ENCODE results near the gene HSP90AB1.
A peak's percentile ranks its signal among the peaks of the same experiment; 100 is the strongest.

The HSP90AB1 gene

GRCh38 chr6:44246663-44247337 is at the start of gene HSP90AB1 (continued):
- TF ChIP-seq PRDM4 (tag by site-specific recombination; IDR thresholded peaks at IDR 0.05) (peak; percentile 89), SP7 (tag by site-specific recombination; IDR thresholded peaks at IDR 0.05) (peak; percentile 86; the same call in 1 of the 2 replicates), ZBTB20 (tag by site-specific recombination; IDR thresholded peaks at IDR 0.05) (peak; percentile 31; the same call in 1 of the 2 replicates)

GRCh38 chr6:44198684-44199083 is 48.2 kb upstream of the HSP90AB1 start:
- CTCF ChIA-PET = interaction anchor here (0.6 kb wide), 2 partner anchors 9 to 60 kb away, joined by 3 to 5 read pairs; no protein-coding TSS in a partner anchor
- no peak overlapping the region for H3K4me3 ChIP-seq (ENCODE audit: low read depth, low read length)
- no peaks in the 10 kb centered on the region for H3K4me1 ChIP-seq (ENCODE audit: control insufficient read depth, insufficient read depth, low read length)
- H3K36me3 ChIP-seq (ENCODE audit: control insufficient read depth in 2 of 2, insufficient read depth in 1 of 2, low read length in 2 of 2) = no peaks in the 10 kb centered on the region
- POLR2A ChIA-PET = no interaction called here
- no peak overlapping the region for H3K27ac ChIP-seq (ENCODE audit: extremely low read depth, low read depth, low read length)
- H3K9me3 ChIP-seq (ENCODE audit: control insufficient read depth, insufficient read depth, low read depth, low read length) = no peaks in the 10 kb centered on the region
- TF ChIP-seq ZNF274 (IDR thresholded peaks at IDR 0.05; ENCODE audit: low read length) = no peak
- TF ChIP-seq ZNF274 (tag by site-specific recombination; IDR thresholded peaks at IDR 0.05; ENCODE audit: borderline replicate concordance) = no peak
- TF ChIP-seq ZNF223 (tag by site-specific recombination; IDR thresholded peaks at IDR 0.05) = no peak
- TF ChIP-seq ZNF843 (tag by site-specific recombination; IDR thresholded peaks at IDR 0.05) = no peak
- no peak for TF ChIP-seq PRDM6 (tag by site-specific recombination; IDR thresholded peaks at IDR 0.05)
- no peak for TF ChIP-seq PRDM2 (tag by site-specific recombination; IDR thresholded peaks at IDR 0.05; ENCODE audit: borderline replicate concordance)
- no peak for TF ChIP-seq ZNF792 (tag by site-specific recombination; IDR thresholded peaks at IDR 0.05)
- TF ChIP-seq IKZF3 (tag by site-specific recombination; IDR thresholded peaks at IDR 0.05) = no peak
- no peak for TF ChIP-seq SP2 (tag by site-specific recombination; IDR thresholded peaks at IDR 0.05)
- TF ChIP-seq KLF17 (tag by site-specific recombination; IDR thresholded peaks at IDR 0.05) = no peak
- no peak for TF ChIP-seq ZBTB49 (tag by site-specific recombination; IDR thresholded peaks at IDR 0.05; ENCODE audit: low read depth)
- TF ChIP-seq ZBTB44 (tag by site-specific recombination; IDR thresholded peaks at IDR 0.05) = no peak
